ENCODE measurements around the gene ERP27. TPM values are rescaled to one million over a fixed set of nuclear protein-coding genes. Genes with fewer than 3 reads are reported as not detected.

Gene ERP27
- total RNA-seq, 4 donors from 2014 or later, result 0.33 to 1.0 (median 0.58) TPM; not detected in 1

DNA sequence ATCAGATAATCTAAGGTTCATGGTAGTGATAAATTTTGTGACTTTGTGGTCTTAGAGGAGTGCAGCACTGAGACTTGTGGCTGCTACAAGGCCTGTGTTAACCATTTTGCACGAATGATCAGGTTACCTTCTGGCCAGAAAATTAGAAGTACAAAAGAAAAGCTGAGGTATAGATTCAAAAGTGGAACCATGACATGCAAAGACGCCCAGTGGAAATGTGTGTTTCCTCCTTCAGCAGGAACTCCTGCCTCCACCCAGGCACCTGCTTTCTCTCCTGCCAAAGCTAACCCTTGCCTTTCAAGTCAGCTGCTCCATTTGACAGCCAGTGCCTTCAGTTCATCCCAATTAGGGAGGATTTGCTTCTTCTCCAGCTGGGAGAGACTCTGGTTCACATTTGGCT, 44.7 kb upstream of the ERP27 start:
- WGBS, result 63% methylated on average over 2 of the region's 2 CpGs
- Histone ChIP-seq H3K9me3 (no peaks in the 10 kb centered on the region), H3K4me3 (no peak overlapping the region), H3K4me1 (peaks cover 0 to 4% (median 0%) of the 10 kb centered on the region in 4 donors), H3K27ac (replicated peaks in 1 of 4) (no peak overlapping the region), H3K27me3 (no peaks in the 10 kb centered on the region), H3K36me3 (no peaks in the 10 kb centered on the region)
- TF ChIP-seq POLR2A (IDR thresholded peaks at IDR 0.05; ENCODE audit: low read depth) (no peak), POLR2AphosphoS5 (IDR thresholded peaks at IDR 0.05) (no peak), EP300 (IDR thresholded peaks at IDR 0.05) (no peak)
- TF ChIP-seq, protein P1, sequence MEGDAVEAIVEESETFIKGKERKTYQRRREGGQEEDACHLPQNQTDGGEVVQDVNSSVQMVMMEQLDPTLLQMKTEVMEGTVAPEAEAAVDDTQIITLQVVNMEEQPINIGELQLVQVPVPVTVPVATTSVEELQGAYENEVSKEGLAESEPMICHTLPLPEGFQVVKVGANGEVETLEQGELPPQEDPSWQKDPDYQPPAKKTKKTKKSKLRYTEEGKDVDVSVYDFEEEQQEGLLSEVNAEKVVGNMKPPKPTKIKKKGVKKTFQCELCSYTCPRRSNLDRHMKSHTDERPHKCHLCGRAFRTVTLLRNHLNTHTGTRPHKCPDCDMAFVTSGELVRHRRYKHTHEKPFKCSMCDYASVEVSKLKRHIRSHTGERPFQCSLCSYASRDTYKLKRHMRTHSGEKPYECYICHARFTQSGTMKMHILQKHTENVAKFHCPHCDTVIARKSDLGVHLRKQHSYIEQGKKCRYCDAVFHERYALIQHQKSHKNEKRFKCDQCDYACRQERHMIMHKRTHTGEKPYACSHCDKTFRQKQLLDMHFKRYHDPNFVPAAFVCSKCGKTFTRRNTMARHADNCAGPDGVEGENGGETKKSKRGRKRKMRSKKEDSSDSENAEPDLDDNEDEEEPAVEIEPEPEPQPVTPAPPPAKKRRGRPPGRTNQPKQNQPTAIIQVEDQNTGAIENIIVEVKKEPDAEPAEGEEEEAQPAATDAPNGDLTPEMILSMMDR (IDR thresholded peaks at IDR 0.05), result no peak
- no peak for DNase-seq (ENCODE audit: extremely low spot score)
- intact Hi-C loops (cut with DNase I), result no loop called here

DNA sequence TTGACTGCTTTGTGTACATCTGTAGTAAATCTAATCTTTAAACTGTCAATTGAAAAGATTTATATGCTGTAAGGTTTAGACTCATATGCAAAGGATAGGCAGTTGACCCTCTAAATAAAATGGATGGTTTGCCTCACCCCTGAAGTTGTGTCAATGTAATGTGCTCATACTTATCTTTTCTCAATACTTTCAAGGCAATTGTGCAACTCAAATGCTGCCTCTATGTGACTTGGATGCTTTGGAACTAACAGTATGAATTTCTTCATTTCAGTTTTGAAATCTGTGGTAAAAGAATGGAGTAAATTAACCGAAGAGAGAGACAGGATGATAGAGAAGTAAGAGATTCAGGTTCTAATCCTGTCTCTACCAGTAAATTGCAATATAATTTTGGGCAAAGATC, 44.2 kb upstream of the ERP27 start:
- no peak for DNase-seq (ENCODE audit: extremely low spot score)
- H3K36me3 ChIP-seq, result no peaks in the 10 kb centered on the region
- H3K27ac ChIP-seq (replicated peaks in 1 of 4), result no peak overlapping the region
- no peaks in the 10 kb centered on the region for H3K9me3 ChIP-seq
- intact Hi-C loops (cut with DNase I), result no loop called here
- WGBS, result 84% methylated on average over 1 of the region's 1 CpG
- no peaks in the 10 kb centered on the region for H3K27me3 ChIP-seq
- TF ChIP-seq POLR2AphosphoS5 (IDR thresholded peaks at IDR 0.05) (no peak), EP300 (IDR thresholded peaks at IDR 0.05) (no peak), POLR2A (IDR thresholded peaks at IDR 0.05; ENCODE audit: low read depth) (no peak)
- TF ChIP-seq, protein P1 (IDR thresholded peaks at IDR 0.05), result no peak
- peaks cover 0 to 4% (median 0%) of the 10 kb centered on the region in 4 donors for H3K4me1 ChIP-seq
- H3K4me3 ChIP-seq, result no peak overlapping the region

DNA sequence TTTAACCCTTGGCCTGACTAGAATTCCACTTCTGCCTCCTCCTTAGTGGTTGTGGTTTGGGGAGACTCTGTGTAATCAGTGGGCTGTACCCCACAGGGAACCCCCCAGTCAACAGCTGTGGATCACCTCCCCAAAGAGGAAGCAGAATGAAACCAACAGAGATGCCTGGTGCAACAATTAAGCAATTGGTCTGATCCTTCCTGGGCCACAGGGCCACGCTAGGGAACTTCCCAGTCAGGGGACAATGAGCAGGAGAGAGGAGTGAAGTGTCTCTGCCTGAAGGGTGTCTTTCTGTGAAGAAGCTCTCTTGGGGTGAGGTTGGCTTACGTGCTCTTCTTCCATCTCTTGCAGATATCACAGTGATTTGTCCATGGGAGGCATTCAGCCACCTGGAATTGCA, 42.7 kb upstream of the ERP27 start:
- Histone ChIP-seq H3K4me1 (peaks cover 0 to 4% (median 0%) of the 10 kb centered on the region in 4 donors), H3K27me3 (no peaks in the 10 kb centered on the region), H3K36me3 (no peaks in the 10 kb centered on the region), H3K9me3 (no peaks in the 10 kb centered on the region), H3K4me3 (no peak overlapping the region), H3K27ac (replicated peaks in 1 of 4) (no peak overlapping the region)
- intact Hi-C loops (cut with DNase I), result no loop called here
- TF ChIP-seq, protein P1 (IDR thresholded peaks at IDR 0.05), result no peak
- no peak for TF ChIP-seq POLR2A (IDR thresholded peaks at IDR 0.05; ENCODE audit: low read depth)
- TF ChIP-seq POLR2AphosphoS5 (IDR thresholded peaks at IDR 0.05), result no peak
- no peak for TF ChIP-seq EP300 (IDR thresholded peaks at IDR 0.05)
- 100% methylated on average over 2 of the region's 2 CpGs for whole genome bisulfite sequencing
- no peak for DNase-seq (ENCODE audit: extremely low spot score)

DNA sequence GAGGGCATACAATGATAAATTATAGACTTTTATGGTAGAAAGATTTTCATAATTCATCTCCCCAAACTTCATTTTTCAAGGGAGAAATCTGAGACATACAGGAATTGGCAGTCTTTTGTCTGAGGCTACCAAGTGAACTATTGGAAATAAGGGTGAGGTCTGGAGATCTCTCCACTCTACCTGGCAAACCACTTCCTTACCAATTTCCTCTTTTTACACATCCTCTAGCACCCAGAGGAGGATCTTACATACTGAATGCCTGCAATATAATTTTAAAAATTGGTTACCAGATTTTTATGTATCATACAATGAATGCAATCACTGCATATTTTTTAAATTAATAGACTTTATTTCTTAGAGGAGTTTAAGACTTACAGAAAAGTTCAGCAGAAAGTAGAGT, 41.1 kb upstream of the ERP27 start:
- H3K4me1 ChIP-seq, result peaks cover 0 to 4% (median 0%) of the 10 kb centered on the region in 4 donors
- H3K36me3 ChIP-seq, result no peaks in the 10 kb centered on the region
- intact Hi-C loops (cut with DNase I), result no loop called here
- no peaks in the 10 kb centered on the region for H3K9me3 ChIP-seq
- DNase-seq (ENCODE audit: extremely low spot score), result no peak
- H3K27me3 ChIP-seq, result no peaks in the 10 kb centered on the region
- H3K27ac ChIP-seq (replicated peaks in 1 of 4), result no peak overlapping the region
- H3K4me3 ChIP-seq, result no peak overlapping the region
- no peak for TF ChIP-seq POLR2AphosphoS5 (IDR thresholded peaks at IDR 0.05)
- TF ChIP-seq, protein P1 (IDR thresholded peaks at IDR 0.05), result no peak
- TF ChIP-seq EP300 (IDR thresholded peaks at IDR 0.05), result no peak
- no peak for TF ChIP-seq POLR2A (IDR thresholded peaks at IDR 0.05; ENCODE audit: low read depth)

DNA sequence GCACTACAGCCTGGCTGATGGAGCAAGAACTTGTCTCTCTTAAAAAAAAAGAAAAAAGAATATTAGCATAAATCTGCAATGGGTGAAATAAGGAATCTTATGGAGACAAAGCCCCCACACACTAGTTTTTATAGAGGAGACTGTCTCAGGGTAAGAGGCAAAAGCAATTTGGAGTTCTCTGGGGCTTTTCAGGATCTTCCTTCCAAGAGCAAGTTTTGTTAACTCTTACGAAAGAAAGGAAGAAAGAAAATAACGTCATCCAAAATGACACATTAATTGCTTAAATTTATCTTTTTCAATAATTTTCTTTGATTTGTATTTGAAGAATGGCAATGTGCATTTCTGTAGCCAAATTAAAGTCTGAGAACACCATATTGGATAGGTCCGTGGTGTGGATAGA, 38.3 kb upstream of the ERP27 start:
- no peak overlapping the region for H3K27ac ChIP-seq (replicated peaks in 1 of 4)
- DNase-seq (ENCODE audit: extremely low spot score), result no peak
- H3K9me3 ChIP-seq, result no peaks in the 10 kb centered on the region
- TF ChIP-seq, protein P1 (IDR thresholded peaks at IDR 0.05), result no peak
- no peak for TF ChIP-seq EP300 (IDR thresholded peaks at IDR 0.05)
- no peak for TF ChIP-seq POLR2A (IDR thresholded peaks at IDR 0.05; ENCODE audit: low read depth)
- TF ChIP-seq POLR2AphosphoS5 (IDR thresholded peaks at IDR 0.05), result no peak
- no peaks in the 10 kb centered on the region for H3K27me3 ChIP-seq
- H3K36me3 ChIP-seq, result no peaks in the 10 kb centered on the region
- no peaks in the 10 kb centered on the region for H3K4me1 ChIP-seq
- no peak overlapping the region for H3K4me3 ChIP-seq
- WGBS, result 83% methylated on average over 3 of the region's 3 CpGs
- intact Hi-C loops (cut with DNase I), result no loop called here
